GM19035 (cell line): ENCODE measurements around the gene KITLG.
"Not testable (repeated sequence)": the region's sequence is repeated elsewhere in the genome, so short reads cannot be mapped to it uniquely, and the experiment has no call there.

Experiments
- ATAC-seq: cut with Tn5 transposase; IDR thresholded peaks from one replicate; pipeline ENCODE4 v1.9.1; 2021; ENCODE audit not compliant: unreplicated experiment

KITLG gene

DNA sequence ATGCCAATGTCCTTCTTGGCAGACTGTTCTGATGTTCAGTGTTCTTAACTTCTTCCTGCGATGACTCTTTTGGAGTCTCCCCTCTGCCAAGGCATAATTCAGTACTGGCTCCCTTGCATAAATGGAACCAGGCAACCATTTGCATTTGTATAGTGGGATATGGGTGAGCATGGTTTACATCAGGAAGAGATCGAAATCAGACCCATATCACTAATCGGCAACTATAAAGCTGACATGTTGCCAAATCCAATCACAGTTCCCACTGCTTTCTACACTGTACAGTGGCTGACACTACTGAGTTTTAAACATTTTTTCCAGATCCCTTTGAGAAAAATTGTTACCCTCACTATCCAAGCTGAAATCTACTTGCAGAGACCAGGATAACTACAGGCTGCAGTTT lies 83.8 kb downstream of the KITLG start:
- ATAC-seq = no peak

- no peak for ATAC-seq
Measured at GRCh38 chr12:88495031-88495430, 85.2 kb downstream of the KITLG start.

- ATAC-seq = no peak
Measured at GRCh38 chr12:88494520-88494919, 85.8 kb downstream of the KITLG start.

- no peak for ATAC-seq
Measured at GRCh38 chr12:88493636-88494035, 86.6 kb downstream of the KITLG start.

DNA sequence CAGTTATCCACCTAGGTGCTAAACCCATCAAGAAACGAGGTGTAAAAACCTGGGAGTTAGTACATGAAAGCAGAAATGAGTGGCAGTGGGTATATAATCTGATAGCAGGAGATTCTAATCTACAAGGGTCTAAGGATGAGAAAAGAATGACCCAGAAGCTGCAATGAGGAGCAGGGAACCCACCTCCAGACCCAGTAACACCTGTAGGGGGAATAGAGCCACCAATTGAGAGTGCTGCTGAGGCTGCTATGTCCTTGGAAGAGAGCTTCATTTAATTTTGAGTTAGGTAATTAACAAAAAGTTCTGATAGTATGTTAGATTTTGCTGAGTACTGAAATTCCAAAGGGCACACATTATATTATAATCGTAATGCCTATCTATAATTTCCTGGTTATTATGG lies 89.8 kb downstream of the KITLG start:
- no peak for ATAC-seq

DNA sequence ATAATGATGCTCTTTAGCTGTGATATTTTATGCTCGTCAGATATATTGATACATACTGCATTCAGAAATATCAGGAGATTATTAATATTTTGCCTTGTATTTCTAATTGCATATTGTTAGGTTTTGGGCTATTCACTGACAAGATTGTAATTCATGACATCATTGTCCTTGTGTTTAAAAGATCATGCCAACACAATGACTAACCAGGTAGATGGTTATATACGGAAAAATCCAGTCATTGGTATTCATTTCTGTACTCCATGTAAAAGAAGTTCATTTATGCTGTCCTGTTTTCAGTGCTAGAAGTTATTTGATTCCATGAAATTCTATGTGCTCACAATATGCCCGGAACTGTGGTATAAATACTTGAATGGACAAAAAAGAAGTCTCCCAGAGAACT lies 107.5 kb downstream of the KITLG start:
- no peak for ATAC-seq

GRCh38 chr12:88472248-88472647 lies 108.0 kb downstream of the KITLG start:
- no peak for ATAC-seq

DNA sequence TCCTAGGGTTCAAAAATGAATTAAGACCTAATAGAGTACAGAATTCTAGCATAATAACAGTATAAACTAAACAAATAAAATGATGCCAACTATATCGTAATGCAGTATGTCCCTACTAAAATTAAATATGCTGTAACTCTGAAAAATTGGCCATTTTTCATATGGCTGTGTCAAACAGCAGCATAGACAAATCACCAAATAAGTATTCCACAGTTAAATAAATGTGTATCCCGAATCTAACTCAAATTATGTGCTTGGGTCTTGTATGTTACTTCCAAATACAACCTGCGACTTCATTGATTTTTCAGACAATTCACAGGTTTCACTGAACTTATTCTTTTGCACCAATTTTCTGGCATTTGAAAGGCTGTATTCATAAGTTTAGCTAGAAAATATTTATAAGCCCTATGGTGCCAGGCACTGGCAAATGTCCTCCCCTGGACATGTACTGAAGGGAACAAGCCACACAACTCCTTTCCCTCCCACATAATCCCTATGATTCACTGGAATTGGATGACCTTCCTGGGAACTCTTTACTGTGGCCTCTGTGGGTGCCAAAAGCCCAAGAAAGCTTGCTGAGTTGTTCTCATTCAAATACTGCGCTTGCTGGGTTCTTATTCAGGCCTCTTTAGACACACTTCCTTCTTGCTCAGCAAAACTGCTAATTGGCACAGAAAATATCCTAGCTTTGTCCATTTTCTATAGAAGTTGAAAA lies 108.8 kb downstream of the KITLG start:
- no peak for ATAC-seq

- ATAC-seq = no peak
Measured at GRCh38 chr12:88469154-88469553, 111.1 kb downstream of the KITLG start.

GRCh38 chr12:88468581-88468980 lies 111.7 kb downstream of the KITLG start:
- no peak for ATAC-seq

- ATAC-seq = not testable (repeated sequence)
Measured at GRCh38 chr12:88466708-88467107, 113.6 kb downstream of the KITLG start.

- ATAC-seq = no peak
Measured at GRCh38 chr12:88458327-88458726, 121.9 kb downstream of the KITLG start.

GRCh38 chr12:88453323-88453722 lies 126.9 kb downstream of the KITLG start:
- ATAC-seq = no peak

- ATAC-seq = no peak
Measured at GRCh38 chr12:88451205-88451604, 129.1 kb downstream of the KITLG start.

- ATAC-seq = no peak
Measured at GRCh38 chr12:88450136-88450535, 130.1 kb downstream of the KITLG start.

DNA sequence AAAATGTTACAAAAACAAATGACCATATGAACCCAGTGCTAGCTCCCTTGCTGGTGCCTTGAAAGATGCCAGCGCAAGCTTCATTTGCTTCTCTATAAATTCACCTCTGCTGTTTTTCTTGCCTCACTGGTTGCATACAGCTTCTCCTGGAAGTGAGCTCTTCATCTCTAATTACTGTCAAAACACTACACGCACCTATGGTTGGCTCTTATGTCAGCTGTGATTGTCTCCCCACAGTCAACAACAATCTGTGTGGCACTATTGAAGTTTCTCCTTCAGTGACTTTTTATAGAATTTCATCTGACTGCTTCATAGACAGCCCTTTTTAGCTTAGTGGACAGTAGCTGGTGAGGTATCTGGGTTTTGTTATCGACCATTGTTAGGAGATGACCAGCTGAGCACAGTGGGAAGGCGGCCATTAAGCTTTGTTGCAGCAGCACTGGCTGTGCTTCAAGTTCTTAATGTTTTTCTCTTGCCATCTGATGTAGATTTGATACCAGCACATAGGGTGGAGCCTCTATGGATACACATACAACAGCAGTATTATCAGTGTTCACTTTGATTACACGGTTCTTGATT lies 131.8 kb downstream of the KITLG start:
- ATAC-seq = no peak

- no peak for ATAC-seq
Measured at GRCh38 chr12:88445705-88446394, 134.4 kb downstream of the KITLG start.

DNA sequence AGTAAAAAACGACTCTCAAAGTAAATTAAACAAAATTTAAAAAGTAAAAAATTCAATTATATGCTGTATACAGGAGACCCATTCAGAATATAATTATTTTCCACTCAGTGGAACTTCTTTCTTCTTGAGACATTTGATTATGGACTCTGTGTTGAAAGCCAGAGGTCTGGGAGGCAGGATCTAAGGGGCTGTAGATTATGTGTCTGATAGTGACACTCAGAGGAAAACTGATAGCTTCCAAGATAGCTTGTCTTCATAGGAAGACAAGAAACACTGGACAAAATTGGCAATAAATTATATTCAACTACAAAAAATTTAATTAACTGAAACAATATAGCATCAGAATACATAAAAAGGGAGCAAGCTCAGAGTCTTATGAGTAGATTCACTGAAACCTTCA lies 135.8 kb downstream of the KITLG start:
- no peak for ATAC-seq
